SU-DHL-6 (cell line): ENCODE data around the gene ANKRD44.

Experiments
- CTCF ChIP-seq: fragments of 200-600 bp; sonication (generic); IDR thresholded peaks from one replicate; pipeline ENCODE4 v1.5.1; 2017; ENCODE audit warnings: antibody characterized with exemption, mild to moderate bottlenecking, low read length, moderate library complexity; ENCODE audit not compliant: insufficient read depth, poor library complexity, severe bottlenecking
- EZH2phosphoT487 ChIP-seq: fragments of 200-600 bp; sonication (generic), shearing (Covaris generic); conservative IDR thresholded peaks from 2 replicates; pipeline ENCODE4 v1.6.1; 2018; ENCODE audit warnings: mild to moderate bottlenecking, antibody characterized with exemption, low read length, moderate library complexity, mixed read lengths

- TF ChIP-seq CTCF (no peak), EZH2phosphoT487 (no peak)
Observed at GRCh38 chr2:197055045-197055444, 255.5 kb downstream of the ANKRD44 start.
